ENCODE results near the gene CTAGE6.
"Not testable (repeated sequence)": the region's sequence is repeated elsewhere in the genome, so short reads cannot be mapped to it uniquely, and the experiment has no call there.

The CTAGE6 gene

GRCh38 chr7:143757596-143757995 is at the start of gene CTAGE6:
TSS of gene CTAGE6 (minus strand) at chr7:143757696. CDS start at chr7:143757658, 38 bp downstream.
- in situ Hi-C loops (cut with MboI; ENCODE audit: low sequenced_read_pairs): not testable (repeated sequence)

- in situ Hi-C loops (cut with MboI; ENCODE audit: low sequenced_read_pairs): not testable (repeated sequence)
Measured at GRCh38 chr7:143806664-143807071, 49.2 kb upstream of the CTAGE6 start.

- in situ Hi-C loops (cut with MboI; ENCODE audit: low sequenced_read_pairs): not testable (repeated sequence)
Measured at GRCh38 chr7:143797896-143798290, 40.4 kb upstream of the CTAGE6 start.

GRCh38 chr7:143797119-143797895 is 39.8 kb upstream of the CTAGE6 start:
- in situ Hi-C loops (cut with MboI; ENCODE audit: low sequenced_read_pairs): not testable (repeated sequence)

GRCh38 chr7:143795653-143796052 is 38.2 kb upstream of the CTAGE6 start:
- in situ Hi-C loops (cut with MboI; ENCODE audit: low sequenced_read_pairs): not testable (repeated sequence)

- in situ Hi-C loops (cut with MboI; ENCODE audit: low sequenced_read_pairs): not testable (repeated sequence)
Measured at GRCh38 chr7:143792633-143793032, 35.1 kb upstream of the CTAGE6 start.

GRCh38 chr7:143785415-143786182 is 28.1 kb upstream of the CTAGE6 start:
- in situ Hi-C loops (cut with MboI; ENCODE audit: low sequenced_read_pairs): not testable (repeated sequence)

GRCh38 chr7:143779591-143779990 is 22.1 kb upstream of the CTAGE6 start:
- in situ Hi-C loops (cut with MboI; ENCODE audit: low sequenced_read_pairs): not testable (repeated sequence)

- in situ Hi-C loops (cut with MboI; ENCODE audit: low sequenced_read_pairs): not testable (repeated sequence)
Measured at GRCh38 chr7:143772738-143773468, 15.4 kb upstream of the CTAGE6 start.

GRCh38 chr7:143767531-143767930 is 10.0 kb upstream of the CTAGE6 start:
- in situ Hi-C loops (cut with MboI; ENCODE audit: low sequenced_read_pairs): not testable (repeated sequence)

GRCh38 chr7:143765678-143766077 is 8.2 kb upstream of the CTAGE6 start:
- in situ Hi-C loops (cut with MboI; ENCODE audit: low sequenced_read_pairs): not testable (repeated sequence)

- in situ Hi-C loops (cut with MboI; ENCODE audit: low sequenced_read_pairs): not testable (repeated sequence)
Measured at GRCh38 chr7:143763065-143763464, 5.6 kb upstream of the CTAGE6 start.

- in situ Hi-C loops (cut with MboI; ENCODE audit: low sequenced_read_pairs): not testable (repeated sequence)
Measured at GRCh38 chr7:143745340-143745739, 12.2 kb downstream of the CTAGE6 start.

GRCh38 chr7:143737037-143737819 is 20.3 kb downstream of the CTAGE6 start:
- in situ Hi-C loops (cut with MboI; ENCODE audit: low sequenced_read_pairs): not testable (repeated sequence)

- in situ Hi-C loops (cut with MboI; ENCODE audit: low sequenced_read_pairs): no loop called here
Measured at GRCh38 chr7:143735962-143736361, 21.5 kb downstream of the CTAGE6 start.

- in situ Hi-C loops (cut with MboI; ENCODE audit: low sequenced_read_pairs): no loop called here
Measured at GRCh38 chr7:143733876-143734275, 23.6 kb downstream of the CTAGE6 start.

GRCh38 chr7:143728333-143728862 is 29.1 kb downstream of the CTAGE6 start:
- in situ Hi-C loops (cut with MboI; ENCODE audit: low sequenced_read_pairs): no loop called here

GRCh38 chr7:143727561-143727960 is 29.9 kb downstream of the CTAGE6 start:
- in situ Hi-C loops (cut with MboI; ENCODE audit: low sequenced_read_pairs): not testable (repeated sequence)

GRCh38 chr7:143726143-143726542 is 31.4 kb downstream of the CTAGE6 start:
- in situ Hi-C loops (cut with MboI; ENCODE audit: low sequenced_read_pairs): not testable (repeated sequence)

- in situ Hi-C loops (cut with MboI; ENCODE audit: low sequenced_read_pairs): not testable (repeated sequence)
Measured at GRCh38 chr7:143720335-143720734, 37.2 kb downstream of the CTAGE6 start.

All from hTERT RPE-1 (cell line).